Measurements from ENCODE around the gene BANP. TPM values are rescaled to one million over a fixed set of nuclear protein-coding genes. Genes with fewer than 3 reads are reported as not detected.

BANP gene
- total RNA-seq, 1 donor = 15.5 TPM

GRCh38 chr16:88007321-88007731 is 56.1 kb downstream of the BANP start:
- no peak for TF ChIP-seq CTCF (IDR thresholded peaks at IDR 0.05; ENCODE audit: insufficient read depth, low read length)
- DNase-seq (ENCODE audit: low read depth) = no peak
- no peak overlapping the region for H3K4me3 ChIP-seq (ENCODE audit: low read depth, low read length)

- no peak for DNase-seq (ENCODE audit: low read depth)
- no peak for TF ChIP-seq CTCF (IDR thresholded peaks at IDR 0.05; ENCODE audit: insufficient read depth, low read length)
- H3K4me3 ChIP-seq (ENCODE audit: low read depth, low read length) = no peak overlapping the region
Measured at GRCh38 chr16:88008840-88009239, 57.6 kb downstream of the BANP start.

DNA sequence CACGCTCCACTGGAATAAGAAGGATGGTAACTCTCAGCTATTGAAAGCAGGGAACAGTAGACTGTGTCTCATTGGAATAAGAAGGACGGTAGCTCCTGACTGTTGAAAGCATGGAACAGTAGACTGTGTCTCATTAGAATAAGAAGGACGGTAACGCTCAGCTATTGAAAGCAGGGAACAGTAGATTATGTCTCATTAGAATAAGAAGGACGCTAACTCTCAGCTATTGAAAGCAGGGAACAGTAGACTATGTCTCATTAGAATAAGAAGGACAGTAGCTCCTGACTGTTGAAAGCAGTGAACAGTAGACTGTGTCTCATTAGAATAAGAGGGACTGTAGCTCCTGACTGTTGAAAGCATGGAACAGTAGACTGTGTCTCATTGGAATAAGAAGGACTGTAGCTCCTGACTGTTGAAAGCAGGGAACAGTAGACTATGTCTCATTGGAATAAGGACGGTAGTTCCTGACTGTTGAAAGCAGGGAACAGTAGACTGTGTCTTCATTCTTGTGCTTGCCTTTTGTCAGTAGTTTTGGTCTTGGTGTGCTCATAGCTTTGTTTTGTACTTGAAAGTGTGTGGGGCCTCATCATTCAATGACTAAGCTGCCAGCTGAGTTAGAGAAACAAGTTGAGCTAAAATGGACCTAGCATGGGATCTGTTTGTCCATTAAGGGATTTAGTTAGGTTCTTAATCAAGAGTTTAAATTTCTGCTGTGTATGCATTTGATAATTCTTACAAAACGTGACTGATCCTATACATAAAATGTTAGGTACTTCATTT is 58.5 kb downstream of the BANP start:
- no peak overlapping the region for H3K4me3 ChIP-seq (ENCODE audit: low read depth, low read length)
- no peak for DNase-seq (ENCODE audit: low read depth)
- TF ChIP-seq CTCF (IDR thresholded peaks at IDR 0.05; ENCODE audit: insufficient read depth, low read length) = no peak

DNA sequence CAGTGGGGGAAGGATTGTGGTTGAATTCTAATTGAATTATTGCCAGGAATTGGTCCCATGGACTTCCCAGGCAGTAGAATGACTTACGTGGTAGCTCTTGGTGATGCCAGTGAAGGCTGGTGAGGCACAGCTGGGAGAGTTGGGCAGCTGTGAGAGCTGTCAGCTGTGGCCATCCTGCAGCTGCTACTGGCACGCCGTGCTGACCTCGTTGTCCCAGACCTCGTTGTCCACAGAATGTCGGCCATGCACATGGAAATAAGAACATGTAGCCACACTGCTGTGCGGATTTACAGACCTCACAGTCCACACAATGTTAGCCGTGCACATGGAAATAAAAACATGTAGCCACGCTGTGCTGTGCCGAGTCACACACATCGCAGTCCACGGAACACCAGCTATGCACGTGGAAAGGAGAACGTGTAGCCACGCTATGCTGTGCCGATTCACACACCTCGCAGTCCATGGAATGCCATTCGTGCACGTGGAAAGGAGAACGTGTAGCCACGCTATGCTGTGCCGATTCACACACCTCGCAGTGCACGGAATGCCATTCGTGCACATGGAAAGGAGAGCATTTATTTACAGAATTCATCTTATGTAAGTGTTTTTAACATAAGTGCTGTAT is 59.2 kb downstream of the BANP start:
- no peak for TF ChIP-seq CTCF (IDR thresholded peaks at IDR 0.05; ENCODE audit: insufficient read depth, low read length)
- DNase-seq (ENCODE audit: low read depth) = no peak
- no peak overlapping the region for H3K4me3 ChIP-seq (ENCODE audit: low read depth, low read length)

GRCh38 chr16:88010968-88011483 is 59.8 kb downstream of the BANP start:
- no peak overlapping the region for H3K4me3 ChIP-seq (ENCODE audit: low read depth, low read length)
- DNase-seq (ENCODE audit: low read depth) = no peak
- no peak for TF ChIP-seq CTCF (IDR thresholded peaks at IDR 0.05; ENCODE audit: insufficient read depth, low read length)

DNA sequence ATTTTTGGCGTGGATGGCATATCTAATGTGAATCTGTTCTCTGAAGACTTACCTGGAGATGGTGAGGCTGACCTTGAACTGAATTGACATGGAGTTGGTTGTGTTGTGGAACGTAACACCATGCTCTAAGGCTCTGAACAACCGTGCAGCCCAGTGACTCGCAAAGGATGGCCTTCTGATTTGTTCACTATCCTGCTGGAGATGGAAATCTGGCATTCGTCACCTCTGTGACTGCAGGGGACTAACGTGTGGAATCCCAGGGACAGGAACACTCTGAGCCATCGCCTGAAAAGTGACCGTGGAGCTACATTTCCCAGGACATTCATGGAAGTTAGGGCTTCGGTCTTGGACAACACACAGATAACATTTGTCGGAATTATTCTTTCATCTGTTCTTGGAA is 61.1 kb downstream of the BANP start:
- no peak for TF ChIP-seq CTCF (IDR thresholded peaks at IDR 0.05; ENCODE audit: insufficient read depth, low read length)
- no peak for DNase-seq (ENCODE audit: low read depth)
- no peak overlapping the region for H3K4me3 ChIP-seq (ENCODE audit: low read depth, low read length)

All from fibroblast of the aortic adventitia (primary cell).